Chondrocyte (in vitro differentiated cells): ENCODE data around the gene YWHAH. TPM values are rescaled to one million over a fixed set of nuclear protein-coding genes. Genes with fewer than 3 reads are reported as not detected.
A peak's percentile ranks its signal among the peaks of the same experiment; 100 is the strongest.

Experiments used
- DNase-seq: peaks from one replicate; pipeline ENCODE4 v3.0.0; 2021; ENCODE audit warnings: mixed read lengths, low spot score
- H3K27ac Mint-ChIP-seq: one replicate; pipeline ENCODE4 v1.8.0; 2021; ENCODE audit warnings: mild to moderate bottlenecking, moderate library complexity, mixed read lengths; ENCODE audit not compliant: unreplicated experiment
- H3K27me3 Mint-ChIP-seq: 2 replicates; pipeline ENCODE4 v1.8.0; 2021; ENCODE audit warnings: low read depth, mixed read lengths
- H3K36me3 Mint-ChIP-seq: 2 replicates; pipeline ENCODE4 v1.8.0; 2021; ENCODE audit warnings: low read depth, mixed read lengths
- H3K4me1 Mint-ChIP-seq: 2 replicates; pipeline ENCODE4 v1.8.0; 2021; ENCODE audit warnings: low read depth, mild to moderate bottlenecking, mixed read lengths
- H3K4me3 Mint-ChIP-seq: one replicate; pipeline ENCODE4 v1.8.0; 2021; ENCODE audit warnings: mild to moderate bottlenecking, moderate library complexity, mixed read lengths; ENCODE audit not compliant: unreplicated experiment
- H3K9me3 Mint-ChIP-seq: 2 replicates; pipeline ENCODE4 v1.8.0; 2021; ENCODE audit warnings: low read depth, mixed read lengths
- total RNA-seq: library from RNA; stranded (reverse); gene quantifications from 3 replicates; pipeline ENCODE4 v1.2.1, GENCODE V29; 2021
- TF ChIP-seq, protein P1 (sequence below): fragments of 200-600 bp; sonication (generic); IDR thresholded peaks from 2 replicates; pipeline ENCODE4 v1.5.0; 2021; ENCODE audit warnings: antibody characterized with exemption, mild to moderate bottlenecking, moderate library complexity

The YWHAH gene
- total RNA-seq, 1 donor from 2014 or later, result 223 TPM

DNA sequence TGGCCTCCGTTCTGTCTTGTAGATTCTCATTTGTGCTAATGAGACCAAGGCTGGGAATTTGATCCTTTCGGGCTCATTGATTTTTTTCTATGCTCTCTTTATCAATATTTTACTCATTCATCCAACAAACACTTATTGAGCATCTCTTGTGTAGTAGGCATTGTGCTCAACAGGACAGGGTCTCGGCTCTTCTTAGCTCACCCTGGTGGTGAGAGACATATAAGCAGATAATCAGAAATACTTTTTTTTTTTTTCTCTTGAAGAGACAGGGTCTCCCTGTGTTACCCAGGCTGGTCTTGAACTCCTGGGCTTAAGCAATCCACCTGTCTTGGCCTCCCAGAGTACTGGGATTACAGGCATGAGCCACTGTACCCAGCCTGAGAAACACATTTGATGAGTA, 50.7 kb downstream of the YWHAH start:
- Mint-ChIP-seq H3K4me3 (no peak overlapping the region), H3K27ac (no peak overlapping the region), H3K36me3 (no peaks in the 10 kb centered on the region), H3K9me3 (no peaks in the 10 kb centered on the region), H3K4me1 (no peaks in the 10 kb centered on the region), H3K27me3 (peaks cover 31% of the 10 kb centered on the region)
- DNase-seq, result no peak
- TF ChIP-seq, protein P1, sequence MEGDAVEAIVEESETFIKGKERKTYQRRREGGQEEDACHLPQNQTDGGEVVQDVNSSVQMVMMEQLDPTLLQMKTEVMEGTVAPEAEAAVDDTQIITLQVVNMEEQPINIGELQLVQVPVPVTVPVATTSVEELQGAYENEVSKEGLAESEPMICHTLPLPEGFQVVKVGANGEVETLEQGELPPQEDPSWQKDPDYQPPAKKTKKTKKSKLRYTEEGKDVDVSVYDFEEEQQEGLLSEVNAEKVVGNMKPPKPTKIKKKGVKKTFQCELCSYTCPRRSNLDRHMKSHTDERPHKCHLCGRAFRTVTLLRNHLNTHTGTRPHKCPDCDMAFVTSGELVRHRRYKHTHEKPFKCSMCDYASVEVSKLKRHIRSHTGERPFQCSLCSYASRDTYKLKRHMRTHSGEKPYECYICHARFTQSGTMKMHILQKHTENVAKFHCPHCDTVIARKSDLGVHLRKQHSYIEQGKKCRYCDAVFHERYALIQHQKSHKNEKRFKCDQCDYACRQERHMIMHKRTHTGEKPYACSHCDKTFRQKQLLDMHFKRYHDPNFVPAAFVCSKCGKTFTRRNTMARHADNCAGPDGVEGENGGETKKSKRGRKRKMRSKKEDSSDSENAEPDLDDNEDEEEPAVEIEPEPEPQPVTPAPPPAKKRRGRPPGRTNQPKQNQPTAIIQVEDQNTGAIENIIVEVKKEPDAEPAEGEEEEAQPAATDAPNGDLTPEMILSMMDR, result peak; percentile 42

DNA sequence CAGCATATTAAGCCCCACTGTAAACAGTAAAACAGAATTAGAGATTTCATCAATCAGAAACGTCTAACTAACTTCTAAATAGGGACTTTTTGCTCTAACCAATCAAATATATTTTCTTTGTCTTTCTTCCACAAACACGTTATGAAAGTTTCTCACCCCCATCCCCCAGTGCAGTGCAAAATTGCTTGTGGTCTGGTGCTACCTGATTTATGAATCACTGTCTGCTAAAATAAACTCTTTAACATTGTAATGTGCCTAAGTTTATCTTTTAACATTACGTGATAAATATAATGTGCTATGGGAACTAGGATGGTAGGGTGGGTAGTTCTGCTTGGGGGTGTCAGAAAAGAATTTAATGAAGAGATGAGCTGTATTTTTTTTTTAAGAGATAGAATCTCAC, 51.5 kb downstream of the YWHAH start:
- H3K27me3 Mint-ChIP-seq, result peaks cover 30% of the 10 kb centered on the region
- no peaks in the 10 kb centered on the region for H3K36me3 Mint-ChIP-seq
- no peak overlapping the region for H3K27ac Mint-ChIP-seq
- H3K9me3 Mint-ChIP-seq, result no peaks in the 10 kb centered on the region
- DNase-seq, result no peak
- H3K4me3 Mint-ChIP-seq, result no peak overlapping the region
- no peaks in the 10 kb centered on the region for H3K4me1 Mint-ChIP-seq
- TF ChIP-seq, protein P1, result no peak

DNA sequence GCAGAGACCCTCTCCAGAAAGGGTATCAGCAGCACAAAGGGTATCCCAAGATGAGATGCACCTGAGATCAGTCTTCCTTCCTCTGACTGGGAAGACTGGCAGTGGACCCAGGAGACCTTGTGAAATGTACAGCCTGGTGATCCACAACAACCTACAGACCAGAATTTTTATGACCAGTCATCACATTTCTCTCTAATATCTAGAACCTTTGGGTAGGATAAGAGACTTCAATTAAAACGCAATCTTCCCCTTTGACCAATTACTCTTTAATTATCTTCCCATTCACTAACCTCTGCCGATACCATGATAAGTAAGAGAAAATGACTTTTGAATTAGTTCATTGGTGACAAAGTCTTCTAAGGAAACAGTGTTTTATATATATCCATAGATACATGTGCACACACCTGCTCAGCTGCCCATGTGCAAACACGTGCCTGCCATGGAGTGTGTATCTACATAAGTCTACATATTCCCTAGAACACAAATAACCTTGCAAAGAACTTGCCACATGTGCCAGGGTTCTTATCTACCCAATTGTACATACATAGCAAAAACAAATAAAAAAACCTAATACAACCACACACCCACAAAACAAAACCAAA, 54.5 kb downstream of the YWHAH start:
- no peaks in the 10 kb centered on the region for H3K36me3 Mint-ChIP-seq
- TF ChIP-seq, protein P1, result no peak
- H3K27me3 Mint-ChIP-seq, result peaks cover 23% of the 10 kb centered on the region
- H3K4me1 Mint-ChIP-seq, result no peaks in the 10 kb centered on the region
- DNase-seq, result no peak
- no peaks in the 10 kb centered on the region for H3K9me3 Mint-ChIP-seq
- H3K27ac Mint-ChIP-seq, result no peak overlapping the region
- no peak overlapping the region for H3K4me3 Mint-ChIP-seq

DNA sequence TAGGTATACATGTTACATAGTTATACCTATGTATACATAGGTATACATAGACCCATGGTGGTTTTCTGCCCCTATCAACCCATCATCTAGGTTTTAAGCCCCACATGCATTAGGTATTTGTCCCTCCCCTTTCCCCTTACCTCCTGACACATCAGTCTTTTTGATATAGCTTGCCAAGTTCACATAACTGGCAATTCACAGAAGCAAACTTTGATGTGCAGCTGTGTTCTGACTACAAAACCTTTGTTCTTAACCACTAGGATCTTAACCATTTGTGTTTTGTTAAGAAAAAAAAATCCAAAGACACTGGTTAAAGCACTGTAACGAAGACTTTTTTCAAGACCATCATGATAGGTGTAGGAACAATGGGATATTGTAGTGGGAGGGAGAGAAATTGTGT, 55.8 kb downstream of the YWHAH start:
- Mint-ChIP-seq H3K4me3 (no peak overlapping the region), H3K27ac (no peak overlapping the region), H3K36me3 (no peaks in the 10 kb centered on the region), H3K4me1 (no peaks in the 10 kb centered on the region), H3K9me3 (peaks cover 2% of the 10 kb centered on the region), H3K27me3 (peaks cover 26% of the 10 kb centered on the region)
- no peak for DNase-seq
- TF ChIP-seq, protein P1, result no peak

DNA sequence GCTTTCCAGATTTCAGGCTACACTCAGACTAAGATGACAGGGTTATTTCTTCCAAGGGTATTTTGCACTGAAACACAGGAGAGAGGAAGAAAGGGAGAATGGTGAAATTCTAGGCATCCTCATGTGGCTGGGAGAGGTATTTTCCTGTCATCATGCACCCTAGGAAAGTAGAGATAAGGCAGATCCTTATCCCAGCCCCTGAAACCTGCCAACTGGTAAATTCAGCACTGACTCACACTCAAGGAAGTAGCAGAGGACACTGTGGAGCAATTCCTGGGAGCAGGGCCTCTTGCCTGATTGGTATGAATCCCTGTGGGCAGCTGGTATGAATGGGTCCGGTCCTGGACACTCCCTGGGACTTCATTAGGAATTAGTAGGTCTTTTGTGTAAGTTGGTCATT, 61.1 kb downstream of the YWHAH start:
- TF ChIP-seq, protein P1, result no peak
- Mint-ChIP-seq H3K36me3 (no peaks in the 10 kb centered on the region), H3K27ac (no peak overlapping the region), H3K4me3 (no peak overlapping the region), H3K27me3 (peaks cover 8% of the 10 kb centered on the region), H3K9me3 (peaks cover 5% of the 10 kb centered on the region), H3K4me1 (no peaks in the 10 kb centered on the region)
- no peak for DNase-seq

Other genes with a start within 250 kb of the YWHAH start
- 45.1 to 50.0 TPM (median 49.1 TPM) in 3 replicates for gene PRR14L, start 194.4 kb upstream of the YWHAH start, total RNA-seq
- 14.8 to 21.7 TPM (median 17.0 TPM) in 3 replicates for gene DEPDC5, start 190.5 kb upstream of the YWHAH start, total RNA-seq
- 0.23 TPM in 1 of 3 replicates, not detected in the others for gene SLC5A1, start 98.7 kb downstream of the YWHAH start, total RNA-seq
- not detected in 3 replicates for gene C22orf42, start 214.8 kb downstream of the YWHAH start, total RNA-seq